Loucy (cell line): ENCODE measurements around the gene CCDC85B.
A peak's percentile ranks its signal among the peaks of the same experiment; 100 is the strongest.

Experiments used
- EZH2phosphoT487 ChIP-seq: fragments of 200-600 bp; IDR thresholded peaks from 2 replicates; pipeline ENCODE4 v1.6.1; 2018; ENCODE audit warnings: antibody characterized with exemption, mild to moderate bottlenecking, moderate library complexity, borderline replicate concordance
- TF ChIP-seq, protein P1 (sequence below): fragments of 200-600 bp; sonication (generic); conservative IDR thresholded peaks from 2 replicates; pipeline ENCODE4 v1.5.1; 2014; ENCODE audit warnings: mild to moderate bottlenecking, antibody characterized with exemption, low read length

DNA sequence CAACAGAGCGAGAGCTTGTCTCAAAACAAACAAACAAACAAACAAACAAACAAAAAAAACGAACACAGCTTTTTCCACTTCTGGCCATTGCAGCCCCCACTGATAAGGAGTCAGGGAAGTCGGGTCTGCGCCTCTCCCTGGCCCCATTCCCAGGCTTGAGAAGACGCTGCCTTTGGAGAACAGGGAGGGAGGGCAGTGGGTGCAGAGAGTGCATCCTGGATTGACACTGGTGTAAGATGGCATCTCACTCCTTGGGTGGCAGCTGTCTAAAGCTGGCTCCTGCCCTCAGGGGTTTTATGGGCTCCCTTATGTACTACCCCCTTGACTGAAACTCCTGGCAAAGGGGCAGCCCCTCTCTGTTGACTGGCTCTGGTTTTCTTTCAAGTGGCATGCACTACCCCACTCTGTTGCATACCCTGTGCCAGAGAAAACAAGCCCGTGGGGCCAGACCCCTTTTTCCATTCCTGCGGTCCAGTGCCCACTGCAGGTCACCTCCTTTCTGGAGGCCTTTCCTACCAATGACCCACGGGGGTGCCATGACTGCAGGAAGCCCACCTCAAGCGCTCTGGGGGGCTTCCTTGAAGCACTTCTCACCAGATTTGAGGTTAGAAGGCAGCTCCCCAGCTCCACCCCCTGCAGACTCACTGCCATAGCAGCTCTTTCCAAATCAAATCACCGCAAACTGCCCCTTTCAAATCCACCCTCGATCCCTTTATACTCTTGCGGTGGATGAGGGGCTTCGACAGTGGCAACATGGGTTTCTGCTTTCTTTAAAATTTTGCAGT, 41.5 kb downstream of the CCDC85B start:
- TF ChIP-seq, protein P1, sequence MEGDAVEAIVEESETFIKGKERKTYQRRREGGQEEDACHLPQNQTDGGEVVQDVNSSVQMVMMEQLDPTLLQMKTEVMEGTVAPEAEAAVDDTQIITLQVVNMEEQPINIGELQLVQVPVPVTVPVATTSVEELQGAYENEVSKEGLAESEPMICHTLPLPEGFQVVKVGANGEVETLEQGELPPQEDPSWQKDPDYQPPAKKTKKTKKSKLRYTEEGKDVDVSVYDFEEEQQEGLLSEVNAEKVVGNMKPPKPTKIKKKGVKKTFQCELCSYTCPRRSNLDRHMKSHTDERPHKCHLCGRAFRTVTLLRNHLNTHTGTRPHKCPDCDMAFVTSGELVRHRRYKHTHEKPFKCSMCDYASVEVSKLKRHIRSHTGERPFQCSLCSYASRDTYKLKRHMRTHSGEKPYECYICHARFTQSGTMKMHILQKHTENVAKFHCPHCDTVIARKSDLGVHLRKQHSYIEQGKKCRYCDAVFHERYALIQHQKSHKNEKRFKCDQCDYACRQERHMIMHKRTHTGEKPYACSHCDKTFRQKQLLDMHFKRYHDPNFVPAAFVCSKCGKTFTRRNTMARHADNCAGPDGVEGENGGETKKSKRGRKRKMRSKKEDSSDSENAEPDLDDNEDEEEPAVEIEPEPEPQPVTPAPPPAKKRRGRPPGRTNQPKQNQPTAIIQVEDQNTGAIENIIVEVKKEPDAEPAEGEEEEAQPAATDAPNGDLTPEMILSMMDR = 0 out of 2 replicates have a peak, but pooled peaks have one; percentile 26
- TF ChIP-seq EZH2phosphoT487 = no peak
